ENCODE results near the gene MICU2. TPM values are rescaled to one million over a fixed set of nuclear protein-coding genes. Genes with fewer than 3 reads are reported as not detected.
"Not testable (repeated sequence)": the region's sequence is repeated elsewhere in the genome, so short reads cannot be mapped to it uniquely, and the experiment has no call there.

MICU2 gene
- total RNA-seq, 2 donors from 2014 or later, result 25.7 to 29.2 TPM

DNA sequence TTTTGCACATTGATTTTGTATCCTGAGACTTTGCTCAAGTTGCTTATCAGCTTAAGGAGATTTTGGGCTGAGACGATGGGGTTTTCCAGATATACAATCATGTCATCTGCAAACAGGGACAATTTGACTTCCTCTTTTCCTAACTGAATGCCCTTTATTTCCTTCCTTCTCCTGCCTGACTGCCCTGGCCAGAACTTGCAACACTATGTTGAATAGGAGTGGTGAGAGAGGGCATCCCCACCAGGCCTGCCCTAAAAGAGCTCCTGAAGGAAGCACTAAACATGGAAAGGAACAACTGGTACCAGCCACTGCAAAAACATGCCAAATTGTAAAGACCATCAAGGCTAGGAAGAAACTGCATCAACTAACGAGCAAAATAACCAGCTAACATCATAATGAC, 50.7 kb downstream of the MICU2 start:
- peaks cover 11 to 34% of the 10 kb centered on the region in 2 donors for H3K36me3 Mint-ChIP-seq (ENCODE audit: insufficient read depth in 2 of 2)
- not testable (repeated sequence) for DNase-seq; H3K4me1 Mint-ChIP-seq (ENCODE audit: low read depth); H3K4me3 Mint-ChIP-seq; H3K27me3 Mint-ChIP-seq (ENCODE audit: low read depth); H3K27ac Mint-ChIP-seq; H3K9me3 Mint-ChIP-seq; ATAC-seq (replicated peaks in 1 of 2)

DNA sequence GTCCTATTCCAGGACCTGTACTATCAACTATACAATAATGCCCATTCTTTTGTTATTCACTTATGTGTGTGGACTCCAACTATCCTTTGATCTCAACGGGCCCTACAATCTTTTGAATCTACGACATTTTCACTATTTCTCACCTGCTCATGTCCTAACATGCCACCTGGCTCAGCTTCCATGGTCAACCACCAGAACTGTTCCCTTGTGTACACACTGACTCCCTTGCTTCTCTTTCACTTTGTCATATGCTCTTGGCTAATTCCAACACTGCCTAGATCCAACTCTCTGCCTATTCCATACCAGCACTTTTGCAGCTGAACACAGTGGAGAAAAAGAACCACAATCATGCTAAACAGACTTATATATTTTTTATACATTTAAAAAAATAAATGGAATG, 53.1 kb downstream of the MICU2 start:
- Mint-ChIP-seq H3K36me3 (ENCODE audit: insufficient read depth in 2 of 2) (peaks cover 4 to 22% of the 10 kb centered on the region in 2 donors), H3K4me3 (no peak overlapping the region), H3K9me3 (peaks cover 2 to 4% of the 10 kb centered on the region in 2 donors), H3K27me3 (ENCODE audit: low read depth) (no peaks in the 10 kb centered on the region), H3K27ac (no peak overlapping the region), H3K4me1 (ENCODE audit: low read depth) (no peaks in the 10 kb centered on the region)
- ATAC-seq (replicated peaks in 1 of 2) (no peak), DNase-seq (no peak)

DNA sequence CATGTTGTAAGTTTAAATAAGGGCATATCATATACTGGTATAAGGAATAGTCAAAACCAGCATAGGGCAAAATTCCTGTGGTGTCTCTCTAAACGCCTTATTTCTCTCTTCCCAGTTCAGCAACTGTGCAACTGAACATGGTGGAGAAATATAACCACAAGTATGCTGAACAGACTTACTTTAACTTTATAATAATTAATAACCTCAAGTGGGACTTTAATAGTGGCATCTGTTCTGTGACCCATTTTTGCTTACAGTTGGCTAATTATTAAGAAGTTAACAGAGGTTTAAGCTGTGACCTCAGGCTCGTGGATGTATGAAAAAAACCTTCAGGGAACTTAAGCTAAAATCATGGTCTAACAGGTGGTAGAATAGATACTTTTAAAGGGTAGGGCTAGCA, 54.3 kb downstream of the MICU2 start:
- Mint-ChIP-seq H3K4me1 (ENCODE audit: low read depth) (peaks cover 6% of the 10 kb centered on the region), H3K27me3 (ENCODE audit: low read depth) (no peaks in the 10 kb centered on the region), H3K4me3 (no peak overlapping the region), H3K36me3 (ENCODE audit: insufficient read depth in 2 of 2) (peaks cover 2 to 21% of the 10 kb centered on the region in 2 donors), H3K27ac (no peak overlapping the region), H3K9me3 (peaks cover 2 to 4% of the 10 kb centered on the region in 2 donors)
- ATAC-seq (replicated peaks in 1 of 2), result no peak
- DNase-seq, result no peak

DNA sequence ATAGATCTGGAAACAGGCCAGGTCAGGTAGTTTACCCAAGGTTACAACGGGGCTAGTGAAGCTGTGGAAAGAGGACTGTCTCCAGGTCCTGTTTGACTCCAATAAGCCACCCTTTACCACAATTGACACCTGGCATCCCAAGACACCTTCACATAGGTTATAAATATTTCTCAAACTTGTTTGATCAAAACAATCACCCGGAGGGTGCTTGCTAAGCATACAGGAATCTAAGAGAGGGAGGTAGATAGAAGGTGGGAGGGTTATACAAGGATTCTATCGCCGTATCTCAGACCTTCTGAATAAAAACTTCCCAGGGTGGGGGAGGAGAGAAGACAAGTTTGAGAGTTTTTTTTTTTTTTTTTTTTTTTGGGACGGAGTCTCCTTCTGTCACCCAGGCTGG, 55.4 kb downstream of the MICU2 start:
- H3K27ac Mint-ChIP-seq, result no peak overlapping the region
- DNase-seq, result no peak
- H3K9me3 Mint-ChIP-seq, result peaks cover 0 to 2% of the 10 kb centered on the region in 2 donors
- peaks cover 6% of the 10 kb centered on the region for H3K4me1 Mint-ChIP-seq (ENCODE audit: low read depth)
- no peaks in the 10 kb centered on the region for H3K27me3 Mint-ChIP-seq (ENCODE audit: low read depth)
- H3K4me3 Mint-ChIP-seq, result no peak overlapping the region
- H3K36me3 Mint-ChIP-seq (ENCODE audit: insufficient read depth in 2 of 2), result peaks cover 2 to 16% of the 10 kb centered on the region in 2 donors
- no peak for ATAC-seq (replicated peaks in 1 of 2)

DNA sequence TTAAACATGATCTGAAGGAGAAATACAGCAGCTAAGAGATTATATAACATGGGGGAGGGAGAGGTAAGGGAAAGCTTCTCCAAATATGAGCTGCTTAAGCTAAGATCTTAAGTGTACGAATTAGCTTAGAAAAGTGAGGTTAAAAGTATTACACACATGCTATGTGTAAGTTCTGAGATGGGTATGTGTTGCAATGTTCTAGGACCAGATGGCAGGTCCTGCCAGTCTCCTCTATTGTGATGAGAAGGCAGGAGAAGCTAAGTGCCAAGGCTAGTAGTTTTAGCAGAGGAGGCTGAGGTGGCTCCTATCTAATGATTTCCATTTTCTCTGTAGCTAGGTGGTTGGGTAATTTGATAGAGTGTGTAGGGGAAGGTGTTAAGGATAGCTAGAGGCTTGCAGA, 57.6 kb downstream of the MICU2 start:
- Mint-ChIP-seq H3K4me3 (no peak overlapping the region), H3K27me3 (ENCODE audit: low read depth) (no peaks in the 10 kb centered on the region), H3K4me1 (ENCODE audit: low read depth) (peaks cover 6% of the 10 kb centered on the region), H3K9me3 (no peaks in the 10 kb centered on the region), H3K36me3 (ENCODE audit: insufficient read depth in 2 of 2) (peaks cover 0 to 7% of the 10 kb centered on the region in 2 donors), H3K27ac (no peak overlapping the region)
- ATAC-seq (replicated peaks in 1 of 2), result no peak
- DNase-seq, result no peak

DNA sequence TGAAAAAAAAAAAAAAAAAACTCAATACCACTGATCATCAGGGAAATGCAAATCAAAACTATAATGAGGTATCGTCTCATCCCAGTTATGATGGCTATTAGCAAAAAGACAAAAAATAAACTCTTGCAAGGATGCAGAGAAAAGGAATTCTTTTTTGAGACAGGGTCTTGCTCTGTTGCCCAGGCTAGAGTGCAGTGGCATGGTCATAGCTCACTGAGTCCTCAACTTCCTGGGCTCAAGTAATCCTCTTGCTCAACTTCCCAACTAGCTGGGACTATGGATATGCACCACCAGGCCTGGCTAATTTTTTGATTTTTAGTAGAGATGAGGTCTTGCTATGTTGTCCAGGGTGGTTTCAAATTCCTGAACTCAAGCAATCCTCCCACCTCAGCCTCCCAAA, 59.5 kb downstream of the MICU2 start:
- Mint-ChIP-seq H3K9me3 (no peaks in the 10 kb centered on the region), H3K27ac (no peak overlapping the region), H3K4me3 (no peak overlapping the region), H3K4me1 (ENCODE audit: low read depth) (peaks cover 11% of the 10 kb centered on the region), H3K27me3 (ENCODE audit: low read depth) (no peaks in the 10 kb centered on the region), H3K36me3 (ENCODE audit: insufficient read depth in 2 of 2) (peaks cover 0 to 7% of the 10 kb centered on the region in 2 donors)
- ATAC-seq (replicated peaks in 1 of 2) (no peak), DNase-seq (no peak)

DNA sequence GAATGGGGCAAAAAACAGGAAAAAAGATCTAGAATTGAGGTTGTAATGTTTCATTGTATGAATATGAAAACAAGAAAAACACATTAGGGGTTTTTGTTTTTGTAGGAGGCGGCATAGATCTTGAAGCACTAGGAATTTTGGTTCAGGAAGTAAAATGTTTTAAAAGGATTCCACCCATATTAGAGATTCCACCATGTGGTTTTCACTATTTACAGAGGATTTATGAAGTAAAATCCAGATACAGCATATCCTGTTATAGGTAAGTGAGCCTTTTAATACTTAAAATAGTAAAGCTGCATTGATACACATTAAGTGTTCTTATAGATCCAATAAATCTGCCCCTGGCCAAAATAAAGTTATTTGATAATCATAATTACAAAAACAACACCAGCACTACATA, 61.4 kb downstream of the MICU2 start:
- H3K9me3 Mint-ChIP-seq, result no peaks in the 10 kb centered on the region
- peak overlapping the region; percentile 17 for H3K27ac Mint-ChIP-seq
- no peak overlapping the region for H3K4me3 Mint-ChIP-seq
- H3K4me1 Mint-ChIP-seq (ENCODE audit: low read depth), result peaks cover 17% of the 10 kb centered on the region
- DNase-seq (no peak), ATAC-seq (replicated peaks in 1 of 2) (no peak)
- peaks cover 6 to 16% of the 10 kb centered on the region in 2 donors for H3K36me3 Mint-ChIP-seq (ENCODE audit: insufficient read depth in 2 of 2)
- no peaks in the 10 kb centered on the region for H3K27me3 Mint-ChIP-seq (ENCODE audit: low read depth)

DNA sequence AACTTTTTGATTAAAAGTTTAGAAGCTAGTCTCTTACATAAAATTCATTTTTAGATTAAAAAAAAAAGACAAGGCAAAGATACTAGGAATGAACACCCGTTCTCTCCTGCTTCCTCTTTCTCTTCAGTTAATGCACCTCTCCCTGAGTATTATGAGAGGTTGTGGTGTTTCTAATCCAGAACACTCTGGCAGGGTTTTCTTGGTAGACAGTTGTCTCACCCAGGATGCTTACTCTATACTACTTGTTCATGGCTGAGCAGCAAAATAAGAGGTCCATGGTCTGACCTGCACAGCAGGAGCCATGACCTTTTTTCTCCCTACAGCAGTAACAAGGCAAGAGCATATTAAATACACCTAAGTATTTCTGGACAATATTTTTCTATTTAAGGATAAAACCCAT, 62.0 kb downstream of the MICU2 start:
- peaks cover 7 to 19% of the 10 kb centered on the region in 2 donors for H3K36me3 Mint-ChIP-seq (ENCODE audit: insufficient read depth in 2 of 2)
- H3K27me3 Mint-ChIP-seq (ENCODE audit: low read depth), result no peaks in the 10 kb centered on the region
- H3K27ac Mint-ChIP-seq, result peak overlapping the region; percentile 17
- no peaks in the 10 kb centered on the region for H3K9me3 Mint-ChIP-seq
- H3K4me1 Mint-ChIP-seq (ENCODE audit: low read depth), result peaks cover 21% of the 10 kb centered on the region
- no peak for ATAC-seq (replicated peaks in 1 of 2)
- no peak for DNase-seq
- no peak overlapping the region for H3K4me3 Mint-ChIP-seq

DNA sequence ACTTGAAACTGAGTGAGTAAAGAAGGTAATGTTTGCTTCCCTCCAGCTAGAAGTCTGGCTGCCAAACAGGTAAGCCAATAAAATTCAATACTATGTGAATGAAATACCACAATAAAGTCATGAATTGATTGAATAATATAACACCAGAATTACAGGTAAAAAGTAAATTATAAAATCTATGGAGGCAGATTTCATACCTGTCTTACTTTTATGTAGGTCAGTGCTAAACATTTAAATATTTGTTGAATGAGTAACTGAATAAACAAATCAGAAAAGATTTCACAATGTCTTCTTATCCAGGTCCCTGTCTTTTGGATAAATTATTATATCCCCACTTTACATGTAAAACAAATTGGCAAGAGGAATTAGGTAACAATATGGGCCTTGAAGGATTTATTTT, 62.7 kb downstream of the MICU2 start:
- no peaks in the 10 kb centered on the region for H3K9me3 Mint-ChIP-seq
- H3K27me3 Mint-ChIP-seq (ENCODE audit: low read depth), result no peaks in the 10 kb centered on the region
- H3K4me1 Mint-ChIP-seq (ENCODE audit: low read depth), result peaks cover 21% of the 10 kb centered on the region
- DNase-seq, result no peak
- no peak overlapping the region for H3K4me3 Mint-ChIP-seq
- peaks cover 7 to 19% of the 10 kb centered on the region in 2 donors for H3K36me3 Mint-ChIP-seq (ENCODE audit: insufficient read depth in 2 of 2)
- no peak overlapping the region for H3K27ac Mint-ChIP-seq
- no peak for ATAC-seq (replicated peaks in 1 of 2)

DNA sequence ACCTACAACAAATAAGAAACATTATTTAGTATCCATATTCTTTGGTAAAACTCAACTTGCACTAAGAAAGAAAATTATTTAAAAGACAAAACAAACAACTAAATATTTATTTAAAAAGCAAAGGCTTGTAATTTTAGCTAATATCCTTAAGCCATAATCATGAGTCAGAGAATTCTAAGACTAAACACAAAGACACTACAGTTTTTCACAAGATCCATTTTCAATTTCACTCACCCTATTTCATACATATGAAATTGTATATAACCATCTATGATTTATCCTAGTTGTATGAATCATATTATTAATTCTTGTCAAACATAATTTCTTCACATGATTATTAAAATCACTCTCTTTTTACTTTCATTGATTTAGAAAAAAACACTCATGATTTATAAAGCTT, 64.3 kb downstream of the MICU2 start:
- Mint-ChIP-seq H3K27ac (peak overlapping the region; percentile 21), H3K4me3 (no peak overlapping the region), H3K27me3 (ENCODE audit: low read depth) (no peaks in the 10 kb centered on the region), H3K9me3 (no peaks in the 10 kb centered on the region), H3K36me3 (ENCODE audit: insufficient read depth in 2 of 2) (peaks cover 7 to 15% of the 10 kb centered on the region in 2 donors), H3K4me1 (ENCODE audit: low read depth) (peaks cover 16% of the 10 kb centered on the region)
- DNase-seq, result no peak
- no peak for ATAC-seq (replicated peaks in 1 of 2)

DNA sequence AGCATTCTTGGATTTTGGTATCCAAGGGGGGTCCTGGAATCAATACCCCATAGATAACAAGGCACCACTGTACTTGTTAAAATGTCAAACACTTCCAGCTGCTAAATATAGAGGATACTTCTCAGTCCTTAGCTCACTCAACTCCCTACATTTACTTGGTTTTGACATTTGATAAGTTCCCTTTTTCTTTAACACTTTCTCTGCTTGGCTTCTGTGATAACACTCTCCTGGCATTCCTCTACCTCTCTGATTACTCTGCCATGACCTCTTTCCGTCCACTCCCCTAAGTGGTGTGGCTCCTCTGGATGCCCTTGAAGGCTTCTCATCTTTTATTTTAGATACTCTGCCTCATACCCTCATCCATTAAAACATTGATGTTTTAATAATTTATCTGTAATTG, 65.2 kb downstream of the MICU2 start:
- DNase-seq (no peak), ATAC-seq (replicated peaks in 1 of 2) (no peak)
- no peak overlapping the region for H3K27ac Mint-ChIP-seq
- H3K4me3 Mint-ChIP-seq, result no peak overlapping the region
- H3K4me1 Mint-ChIP-seq (ENCODE audit: low read depth), result peaks cover 16% of the 10 kb centered on the region
- no peaks in the 10 kb centered on the region for H3K9me3 Mint-ChIP-seq
- H3K36me3 Mint-ChIP-seq (ENCODE audit: insufficient read depth in 2 of 2), result peaks cover 7 to 12% of the 10 kb centered on the region in 2 donors
- H3K27me3 Mint-ChIP-seq (ENCODE audit: low read depth), result no peaks in the 10 kb centered on the region

DNA sequence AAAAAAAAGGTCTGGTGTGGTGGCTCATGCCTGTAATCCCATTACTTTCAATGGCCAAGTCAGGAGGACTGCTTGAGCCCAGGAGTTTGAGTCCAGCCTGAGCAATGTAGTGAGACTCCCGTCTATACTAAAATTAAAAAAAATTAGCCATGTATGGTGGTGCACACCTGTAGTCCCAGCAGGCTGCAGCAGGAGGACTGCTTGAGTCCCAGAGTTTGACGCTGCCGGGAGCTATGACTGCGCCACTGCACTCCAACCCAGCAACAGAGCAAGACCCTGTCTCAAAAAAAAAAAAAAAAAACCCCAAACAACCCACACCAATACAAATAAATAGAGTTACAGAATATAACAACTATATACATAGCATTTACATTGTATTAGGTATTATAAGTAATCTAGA, 65.7 kb downstream of the MICU2 start:
- DNase-seq, result no peak
- Mint-ChIP-seq H3K4me1 (ENCODE audit: low read depth) (peaks cover 16% of the 10 kb centered on the region), H3K36me3 (ENCODE audit: insufficient read depth in 2 of 2) (peaks cover 7 to 12% of the 10 kb centered on the region in 2 donors), H3K9me3 (no peaks in the 10 kb centered on the region), H3K27ac (no peak overlapping the region), H3K27me3 (ENCODE audit: low read depth) (no peaks in the 10 kb centered on the region), H3K4me3 (no peak overlapping the region)
- ATAC-seq (replicated peaks in 1 of 2), result no peak

DNA sequence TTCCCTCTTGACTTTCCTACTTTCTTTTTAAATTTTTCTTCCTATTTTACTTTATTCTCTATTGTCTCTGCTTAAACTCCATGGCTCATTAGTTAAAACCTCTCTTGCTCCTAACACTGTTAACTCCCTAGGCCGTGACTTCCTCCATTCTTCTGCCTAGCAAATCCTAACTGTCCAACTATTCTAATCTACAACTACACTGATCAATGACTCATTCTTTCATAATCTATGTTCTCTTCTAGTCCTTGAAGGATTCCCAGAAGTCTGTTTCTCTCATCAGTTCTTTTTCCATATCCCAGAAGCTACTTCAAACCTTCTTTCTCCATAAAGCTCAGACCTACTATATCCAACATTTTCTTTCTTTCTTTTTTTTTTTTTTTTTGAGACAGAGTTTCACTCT, 66.9 kb downstream of the MICU2 start:
- H3K4me3 Mint-ChIP-seq, result no peak overlapping the region
- no peak overlapping the region for H3K27ac Mint-ChIP-seq
- ATAC-seq (replicated peaks in 1 of 2) (no peak), DNase-seq (no peak)
- peaks cover 7 to 12% of the 10 kb centered on the region in 2 donors for H3K36me3 Mint-ChIP-seq (ENCODE audit: insufficient read depth in 2 of 2)
- H3K4me1 Mint-ChIP-seq (ENCODE audit: low read depth), result peaks cover 16% of the 10 kb centered on the region
- no peaks in the 10 kb centered on the region for H3K27me3 Mint-ChIP-seq (ENCODE audit: low read depth)
- no peaks in the 10 kb centered on the region for H3K9me3 Mint-ChIP-seq

DNA sequence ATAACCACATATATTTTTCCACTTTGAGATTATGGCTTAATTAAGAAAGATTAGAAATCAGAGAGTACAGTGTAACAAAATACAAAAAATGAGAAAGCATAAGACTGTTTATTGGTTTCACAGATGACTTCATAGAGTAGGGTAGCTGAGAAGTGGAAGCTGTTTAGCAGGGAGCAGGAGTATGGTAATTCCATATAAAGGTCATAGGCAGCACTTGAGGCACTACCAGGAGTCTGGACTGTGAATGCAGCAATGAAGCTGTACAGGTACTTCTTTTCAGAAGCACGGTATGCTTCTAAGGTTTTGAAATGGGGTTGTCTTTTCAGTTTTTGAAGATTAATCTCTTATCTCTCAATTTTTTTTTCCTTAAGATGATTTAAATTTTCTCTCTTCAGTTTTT, 69.2 kb downstream of the MICU2 start:
- Mint-ChIP-seq H3K4me1 (ENCODE audit: low read depth) (peaks cover 20% of the 10 kb centered on the region), H3K4me3 (no peak overlapping the region), H3K27me3 (ENCODE audit: low read depth) (no peaks in the 10 kb centered on the region), H3K36me3 (ENCODE audit: insufficient read depth in 2 of 2) (peaks cover 7 to 12% of the 10 kb centered on the region in 2 donors), H3K9me3 (no peaks in the 10 kb centered on the region), H3K27ac (peak overlapping the region; percentile 13)
- no peak for ATAC-seq (replicated peaks in 1 of 2)
- no peak for DNase-seq

Measured in activated T-cell treated with anti-CD3 and anti-CD28 coated beads, Interleukin-2, amount 50 U/mL, for 72 hours (primary cell).